GM19043 (cell line): ENCODE measurements around the gene MBNL2.

Experiments
- ATAC-seq: cut with Tn5 transposase; IDR thresholded peaks from one replicate; pipeline ENCODE4 v1.9.1; 2021; ENCODE audit warnings: low read depth; ENCODE audit not compliant: unreplicated experiment

MBNL2 gene

DNA sequence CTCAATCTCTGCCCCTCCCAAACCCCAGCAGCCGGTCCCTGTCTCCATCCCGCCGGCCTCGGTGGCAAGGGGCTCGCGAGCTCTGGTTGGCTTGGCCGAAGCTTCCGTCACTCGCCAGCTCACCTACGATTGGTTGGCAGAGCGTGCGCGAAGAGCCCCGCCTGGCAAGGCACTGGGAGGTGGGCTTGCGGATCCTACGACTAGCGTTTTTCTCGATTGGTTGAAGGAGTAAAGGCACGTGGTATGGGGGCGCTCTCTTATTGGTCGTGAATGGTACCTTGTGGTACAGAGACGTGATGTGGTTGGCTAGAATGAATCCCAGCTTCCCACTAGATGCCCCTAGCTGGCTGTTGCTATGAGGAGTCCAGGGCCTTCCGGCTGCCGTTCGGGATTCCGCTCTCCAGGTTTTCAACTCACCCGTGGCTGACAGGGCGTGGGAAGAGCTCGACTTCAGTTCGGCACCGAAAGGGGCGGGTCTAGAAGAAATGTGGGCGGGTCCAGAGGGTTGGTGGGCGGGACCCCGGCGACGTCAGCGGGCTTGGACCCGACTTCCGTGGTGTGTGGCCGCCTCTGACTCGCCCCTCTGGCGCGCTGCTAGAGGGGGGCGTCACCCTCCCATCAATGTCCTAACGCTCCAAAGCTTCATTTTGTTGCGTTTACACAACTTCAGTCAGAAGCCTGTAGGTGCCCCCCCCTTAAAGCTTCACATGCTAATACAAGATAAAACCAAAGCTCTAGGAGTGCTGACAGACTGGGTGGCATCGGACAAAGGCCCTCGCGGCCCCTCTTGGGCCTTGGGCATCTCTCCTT, 211.0 kb downstream of the MBNL2 start:
- peak; percentile 73 for ATAC-seq

DNA sequence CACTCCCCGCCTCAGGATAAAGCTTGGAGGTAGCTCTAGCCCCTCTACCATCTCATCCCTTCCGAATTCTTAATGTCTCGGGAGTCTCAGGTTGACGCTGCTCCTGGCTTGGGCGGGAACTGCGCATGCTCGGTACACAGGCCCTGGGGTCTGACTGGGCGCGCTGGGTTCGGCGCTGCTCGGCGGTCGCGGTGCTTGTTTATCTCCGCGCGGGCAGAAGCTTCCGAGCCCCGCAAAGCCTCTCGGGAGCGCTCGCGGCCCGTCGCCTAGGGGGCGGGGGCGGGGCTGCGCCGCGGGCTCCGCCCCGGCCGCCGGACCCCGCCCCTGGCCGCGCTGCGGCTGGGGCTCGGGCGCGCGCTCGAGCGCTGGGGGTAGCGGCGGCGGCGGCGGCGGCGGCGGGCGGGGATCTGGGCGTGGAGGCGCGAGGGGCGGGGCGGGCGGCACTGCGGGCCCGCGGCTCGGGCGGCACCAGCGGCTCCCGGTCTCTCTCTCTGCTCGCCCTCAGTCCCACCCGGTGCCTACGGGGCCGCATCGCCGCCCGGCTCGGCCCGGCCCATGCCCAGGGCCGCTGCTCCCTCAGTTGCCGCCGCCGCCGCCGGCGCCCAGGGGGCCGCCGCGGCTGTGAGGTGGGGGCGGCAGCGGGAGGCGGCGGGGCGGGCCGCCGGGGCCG, 211.7 kb downstream of the MBNL2 start, which contains the start of gene RAP2A:
RAP2A (plus strand) TSS at position 443 of the 670 bp plus-strand sequence. CDS start 302 bp downstream, outside the sequence.
- ATAC-seq, result peak; percentile 36

DNA sequence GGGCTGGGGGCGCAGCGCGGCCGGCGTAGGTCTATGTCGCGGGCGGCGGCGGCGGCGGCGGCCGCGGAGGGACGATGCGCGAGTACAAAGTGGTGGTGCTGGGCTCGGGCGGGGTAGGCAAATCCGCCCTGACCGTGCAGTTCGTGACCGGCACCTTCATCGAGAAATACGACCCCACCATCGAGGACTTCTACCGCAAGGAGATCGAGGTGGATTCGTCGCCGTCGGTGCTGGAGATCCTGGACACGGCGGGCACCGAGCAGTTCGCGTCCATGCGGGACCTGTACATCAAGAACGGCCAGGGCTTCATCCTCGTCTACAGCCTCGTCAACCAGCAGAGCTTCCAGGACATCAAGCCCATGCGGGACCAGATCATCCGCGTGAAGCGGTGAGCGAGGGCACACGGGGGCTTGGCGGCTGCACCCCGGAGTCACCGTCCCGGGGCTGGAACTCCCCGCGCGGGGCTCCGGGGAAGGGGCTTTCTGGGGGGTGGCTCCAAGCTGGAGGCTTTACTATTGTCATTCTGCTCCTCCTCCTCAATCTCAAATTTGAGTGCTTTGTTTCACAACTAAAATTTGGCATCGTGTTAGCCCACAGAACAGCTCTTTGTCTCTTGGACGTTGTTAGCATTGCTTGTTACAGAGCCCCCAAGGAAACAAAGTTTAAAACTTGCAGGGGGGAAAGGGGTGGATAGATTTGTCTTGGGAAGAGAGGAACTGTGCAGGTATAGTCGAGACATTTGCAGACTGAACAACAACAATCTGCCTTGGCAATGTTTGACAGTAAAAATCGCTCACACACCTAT, 212.5 kb downstream of the MBNL2 start:
- ATAC-seq, result no peak

DNA sequence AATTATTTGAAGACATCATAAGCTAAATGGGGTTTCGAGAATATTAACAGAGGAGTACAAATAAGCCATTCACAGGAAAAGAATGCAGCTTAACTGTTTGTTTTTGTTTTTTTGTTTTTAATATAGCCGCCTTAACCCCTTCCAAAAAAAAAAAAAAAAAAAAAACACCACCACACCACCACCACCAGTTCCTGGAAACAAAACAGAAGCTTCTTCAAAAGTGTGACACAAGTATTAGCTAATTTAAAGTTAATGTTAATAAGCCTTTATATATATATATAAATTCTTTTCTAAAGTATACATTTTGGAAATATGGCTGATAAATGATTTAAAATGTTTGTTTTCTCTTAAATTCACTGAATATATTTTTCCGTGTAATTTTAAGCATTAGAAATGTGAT, 213.2 kb downstream of the MBNL2 start:
- no peak for ATAC-seq

DNA sequence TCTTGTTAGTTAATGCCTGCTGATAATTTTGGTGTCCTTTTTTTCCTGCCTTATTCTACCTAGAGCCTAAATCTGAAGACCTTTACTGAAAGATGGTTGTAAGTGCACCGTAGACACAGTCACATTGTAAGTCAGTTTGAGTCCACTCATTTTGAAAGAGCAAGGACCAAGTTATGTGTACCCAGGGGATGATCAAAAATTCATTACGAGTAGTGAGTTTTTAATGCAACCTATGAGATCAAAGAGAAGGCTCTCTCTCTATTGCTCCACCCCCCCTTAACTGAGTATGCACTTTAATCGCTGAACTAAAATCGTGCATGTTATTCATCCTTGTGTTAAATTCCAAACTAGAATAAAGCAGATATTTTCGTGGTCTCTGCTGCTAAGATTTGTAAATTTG, 213.7 kb downstream of the MBNL2 start:
- no peak for ATAC-seq

DNA sequence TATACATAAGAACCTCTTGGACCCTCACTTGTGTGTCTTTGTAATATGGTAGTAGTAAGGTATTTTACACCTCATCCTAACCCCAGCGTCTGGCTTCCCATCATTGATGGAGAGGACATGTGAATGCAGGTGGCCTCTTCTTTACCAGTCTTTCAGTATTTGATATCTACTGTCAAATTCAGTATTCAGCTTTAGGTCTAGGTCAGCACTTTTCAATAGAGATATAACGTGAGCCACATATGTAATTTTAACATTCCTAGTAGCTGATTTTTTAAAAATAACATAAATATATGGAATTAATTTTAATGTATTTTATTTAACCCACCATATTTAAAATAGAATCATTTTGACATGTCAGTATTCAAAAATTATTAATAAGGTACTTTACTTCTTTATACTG, 214.7 kb downstream of the MBNL2 start:
- ATAC-seq, result no peak

DNA sequence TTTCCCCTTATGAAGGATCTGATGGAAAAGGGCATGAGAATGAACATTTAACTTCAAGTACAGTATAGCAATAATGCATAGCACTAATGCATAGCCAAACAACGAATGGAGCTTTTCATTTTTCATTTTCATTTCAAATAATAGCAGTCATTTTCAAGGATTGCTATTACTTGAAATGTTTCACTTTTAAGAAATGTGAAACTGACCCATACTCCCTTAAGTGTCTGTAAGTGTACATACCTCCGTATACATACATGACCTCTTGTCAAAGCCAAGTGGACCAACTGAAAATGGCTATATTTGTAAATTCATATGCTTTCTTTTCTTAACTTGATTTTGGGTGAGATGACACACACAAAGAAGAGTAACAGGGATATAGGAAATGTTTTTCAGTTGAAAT, 215.6 kb downstream of the MBNL2 start:
- ATAC-seq, result no peak

DNA sequence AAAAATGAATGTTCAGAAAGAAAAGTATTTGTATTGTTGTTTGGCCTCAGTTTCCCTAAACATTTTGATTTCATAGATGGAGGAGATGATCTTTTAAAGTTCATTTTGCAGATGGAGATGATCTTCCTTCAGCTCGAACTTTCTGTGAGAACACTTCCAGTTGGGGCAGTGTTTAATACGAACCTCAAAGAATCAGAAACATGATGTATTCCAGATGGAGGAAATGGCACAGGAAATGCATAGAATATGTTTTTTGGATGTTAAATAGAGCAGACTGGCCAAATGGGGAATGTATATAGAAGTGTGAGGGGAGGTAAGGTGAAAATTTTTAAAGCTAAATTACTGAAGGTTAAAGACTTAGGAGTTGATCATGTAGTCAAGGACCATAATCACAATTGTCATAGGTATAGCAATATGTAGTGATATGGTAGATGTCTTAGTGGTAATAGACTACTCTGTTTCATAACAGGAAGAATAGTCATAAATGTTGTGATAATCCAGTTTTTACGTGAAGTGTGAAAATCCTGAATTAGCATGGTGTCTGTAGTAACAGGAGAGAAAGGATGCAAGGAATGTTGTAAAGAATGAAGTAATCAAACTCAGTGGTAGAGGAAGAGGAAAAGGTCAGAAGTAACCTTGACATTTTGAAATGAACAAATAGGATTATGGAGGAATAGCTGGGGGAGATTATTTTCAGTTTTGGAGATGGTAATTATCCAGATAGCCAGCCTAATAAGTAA, 216.9 kb downstream of the MBNL2 start:
- ATAC-seq, result no peak

DNA sequence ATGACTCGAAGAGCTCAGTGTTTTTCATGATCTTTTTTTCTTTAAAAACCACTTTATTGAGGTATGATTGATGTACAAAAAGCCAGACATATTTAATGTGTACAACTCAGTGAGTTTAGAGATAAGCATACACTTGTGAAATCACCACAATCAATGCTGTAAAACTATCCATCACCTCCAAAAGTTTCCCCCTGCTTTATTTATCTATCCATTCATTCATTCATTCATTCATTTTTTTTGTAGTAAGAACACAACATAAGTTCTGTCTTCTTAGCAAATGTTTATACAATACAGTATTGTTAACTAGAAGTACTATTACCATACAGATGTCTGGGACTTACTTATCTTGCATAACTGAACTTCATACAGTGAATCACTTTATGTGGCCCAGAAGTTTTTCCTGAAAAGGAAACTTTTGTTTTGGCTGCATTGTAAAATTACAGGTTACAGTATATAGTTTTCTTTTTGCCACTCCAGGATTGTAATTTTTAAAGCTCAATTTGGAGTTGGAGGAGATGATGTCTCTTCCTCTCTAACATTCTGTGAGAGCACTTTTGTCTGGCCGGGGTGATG, 218.6 kb downstream of the MBNL2 start:
- ATAC-seq, result no peak

DNA sequence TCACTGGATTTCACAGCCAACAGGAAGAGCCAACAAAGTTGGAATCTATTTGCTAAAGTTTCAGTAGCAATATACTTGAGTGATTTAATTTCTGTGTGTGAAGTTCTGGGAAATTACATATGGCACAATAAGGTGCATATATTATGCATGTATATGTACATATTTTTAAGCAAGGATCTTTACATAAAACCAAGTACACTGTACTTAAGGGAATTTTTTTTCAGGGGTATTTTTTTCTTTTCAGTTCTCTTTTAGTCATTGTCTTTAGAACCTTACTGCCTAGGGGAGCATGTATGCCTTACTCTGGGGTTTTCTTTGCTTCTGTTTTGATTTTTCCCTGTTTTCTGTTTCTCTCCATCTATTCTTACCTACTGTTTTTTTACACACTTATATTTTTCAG, 219.2 kb downstream of the MBNL2 start:
- ATAC-seq, result no peak
